OCI-LY1 (cell line): Measurements from ENCODE around the gene TSPAN4.

Source experiments
- EZH2 ChIP-seq: fragments of 200-600 bp; sonication (generic), shearing (Covaris generic); IDR thresholded peaks from 2 replicates; pipeline ENCODE4 v1.8.0; 2017; ENCODE audit warnings: borderline replicate concordance, mixed run types, mild to moderate bottlenecking, antibody characterized with exemption, low read length, moderate library complexity, mixed read lengths
- TF ChIP-seq, protein P1 (sequence below): fragments of 200-600 bp; sonication (generic), shearing (Covaris generic); IDR thresholded peaks from 2 replicates; pipeline ENCODE4 v1.5.1; 2017; ENCODE audit warnings: mild to moderate bottlenecking, antibody characterized with exemption, low read length, moderate library complexity, mixed read lengths

DNA sequence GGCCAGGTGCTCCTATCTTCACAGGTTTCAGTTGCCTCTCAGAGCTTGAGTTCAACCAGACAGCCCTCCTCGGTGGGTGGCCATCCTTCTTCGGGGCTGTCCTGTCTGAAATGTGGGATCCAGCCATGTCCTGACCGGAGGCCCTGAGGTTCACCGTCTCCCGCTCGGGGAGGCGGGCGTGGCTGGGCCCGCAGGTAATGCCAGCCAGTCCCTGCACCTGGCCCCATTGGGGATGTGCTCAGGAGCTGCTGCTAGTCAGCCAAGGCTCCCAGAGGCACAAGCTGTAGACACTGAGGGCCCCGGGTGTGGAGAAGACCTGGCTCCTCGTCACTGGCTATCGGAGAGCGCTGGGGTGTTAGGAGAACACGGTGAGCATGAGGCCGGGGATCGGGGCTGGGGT is 32.6 kb downstream of the TSPAN4 start:
- TF ChIP-seq, protein P1, sequence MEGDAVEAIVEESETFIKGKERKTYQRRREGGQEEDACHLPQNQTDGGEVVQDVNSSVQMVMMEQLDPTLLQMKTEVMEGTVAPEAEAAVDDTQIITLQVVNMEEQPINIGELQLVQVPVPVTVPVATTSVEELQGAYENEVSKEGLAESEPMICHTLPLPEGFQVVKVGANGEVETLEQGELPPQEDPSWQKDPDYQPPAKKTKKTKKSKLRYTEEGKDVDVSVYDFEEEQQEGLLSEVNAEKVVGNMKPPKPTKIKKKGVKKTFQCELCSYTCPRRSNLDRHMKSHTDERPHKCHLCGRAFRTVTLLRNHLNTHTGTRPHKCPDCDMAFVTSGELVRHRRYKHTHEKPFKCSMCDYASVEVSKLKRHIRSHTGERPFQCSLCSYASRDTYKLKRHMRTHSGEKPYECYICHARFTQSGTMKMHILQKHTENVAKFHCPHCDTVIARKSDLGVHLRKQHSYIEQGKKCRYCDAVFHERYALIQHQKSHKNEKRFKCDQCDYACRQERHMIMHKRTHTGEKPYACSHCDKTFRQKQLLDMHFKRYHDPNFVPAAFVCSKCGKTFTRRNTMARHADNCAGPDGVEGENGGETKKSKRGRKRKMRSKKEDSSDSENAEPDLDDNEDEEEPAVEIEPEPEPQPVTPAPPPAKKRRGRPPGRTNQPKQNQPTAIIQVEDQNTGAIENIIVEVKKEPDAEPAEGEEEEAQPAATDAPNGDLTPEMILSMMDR: no peak
- TF ChIP-seq EZH2: no peak
